GM23338 (cell line): Measurements from ENCODE around the gene MYO15B. TPM values are rescaled to one million over a fixed set of nuclear protein-coding genes. Genes with fewer than 3 reads are reported as not detected.

Source experiments
- ATAC-seq: fragments of 200-7000 bp; cut with Tn5 transposase; 3 replicates; pipeline ENCODE4 v1.9.1; 2020
- DNase-seq: peaks from one replicate; pipeline ENCODE4 v3.0.0-alpha.2; 2015; ENCODE audit warnings: low spot score
- H2AFZ ChIP-seq: fragments of 200-600 bp; sonication (generic); 2 replicates; pipeline ENCODE4 v1.8.0; 2016; ENCODE audit warnings: antibody characterized with exemption, mild to moderate bottlenecking, moderate library complexity
- H3F3A ChIP-seq: fragments of 200-600 bp; sonication (generic); replicated peaks from 2 replicates; pipeline ENCODE4 v1.8.0; 2017; ENCODE audit warnings: antibody characterized with exemption, mixed run types, low read depth
- H3K27ac ChIP-seq: fragments of 200-600 bp; sonication (generic); 2 replicates; pipeline ENCODE4 v1.6.1; 2016; ENCODE audit warnings: low read depth
- H3K27me3 ChIP-seq: fragments of 200-600 bp; sonication (generic); 2 replicates; pipeline ENCODE4 v1.8.0; 2016; ENCODE audit warnings: mild to moderate bottlenecking, mixed run types, moderate library complexity; ENCODE audit not compliant: insufficient read depth
- H3K36me3 ChIP-seq: fragments of 200-600 bp; sonication (generic); 2 replicates; pipeline ENCODE4 v1.8.0; 2016; ENCODE audit warnings: mild to moderate bottlenecking; ENCODE audit not compliant: insufficient read depth
- H3K4me1 ChIP-seq: fragments of 200-600 bp; sonication (generic); 2 replicates; pipeline ENCODE4 v1.8.0; 2016; ENCODE audit warnings: mild to moderate bottlenecking, moderate library complexity; ENCODE audit not compliant: insufficient read depth
- H3K4me2 ChIP-seq: fragments of 200-600 bp; sonication (generic); 2 replicates; pipeline ENCODE4 v1.7.1; 2017; ENCODE audit warnings: mixed run types
- H3K4me3 ChIP-seq: fragments of 200-600 bp; sonication (generic); 2 replicates; pipeline ENCODE4 v1.6.1; 2016; ENCODE audit warnings: mixed run types
- H3K79me2 ChIP-seq: fragments of 200-600 bp; sonication (generic); replicated peaks from 2 replicates; pipeline ENCODE4 v1.8.0; 2017; ENCODE audit warnings: mild to moderate bottlenecking; ENCODE audit not compliant: insufficient read depth
- H3K9me2 ChIP-seq: fragments of 200-600 bp; sonication (generic); 2 replicates; pipeline ENCODE4 v1.8.0; 2017; ENCODE audit not compliant: insufficient read depth
- H4K20me1 ChIP-seq: fragments of 200-600 bp; sonication (generic); replicated peaks from 2 replicates; pipeline ENCODE4 v1.8.0; 2017; ENCODE audit warnings: mild to moderate bottlenecking; ENCODE audit not compliant: insufficient read depth
- H3K27ac Mint-ChIP-seq: 2 replicates; pipeline ENCODE4 v1.8.0; 2020; ENCODE audit warnings: inconsistent platforms, mild to moderate bottlenecking, moderate library complexity, mixed read lengths
- H3K27me3 Mint-ChIP-seq: 3 replicates; pipeline ENCODE4 v1.8.0; 2022; ENCODE audit warnings: low read depth, mild to moderate bottlenecking, moderate library complexity, mixed read lengths, inconsistent platforms; ENCODE audit not compliant: insufficient read depth, poor library complexity
- H3K36me3 Mint-ChIP-seq: 3 replicates; pipeline ENCODE4 v1.8.0; 2021; ENCODE audit warnings: low read depth, mild to moderate bottlenecking, inconsistent platforms, moderate library complexity, mixed read lengths
- H3K4me1 Mint-ChIP-seq: 3 replicates; pipeline ENCODE4 v1.8.0; 2020; ENCODE audit warnings: mild to moderate bottlenecking, inconsistent platforms, mixed read lengths
- H3K4me3 Mint-ChIP-seq: 3 replicates; pipeline ENCODE4 v1.8.0; 2021; ENCODE audit warnings: moderate library complexity, mild to moderate bottlenecking, inconsistent platforms, mixed read lengths
- H3K9me3 Mint-ChIP-seq: 3 replicates; pipeline ENCODE4 v1.8.0; 2020; ENCODE audit warnings: moderate library complexity, mild to moderate bottlenecking, inconsistent platforms, mixed read lengths
- CREB1 ChIP-seq: fragments of 250-450 bp; sonication (Bioruptor Pico); IDR thresholded peaks from 2 replicates; pipeline ENCODE4 v1.5.0; 2020; ENCODE audit warnings: low read depth, mild to moderate bottlenecking, moderate library complexity
- EZH2 ChIP-seq: fragments of 200-600 bp; sonication (generic); IDR thresholded peaks from one replicate; pipeline ENCODE4 v1.8.0; 2017; ENCODE audit warnings: antibody characterized with exemption, mild to moderate bottlenecking, low read depth; ENCODE audit not compliant: unreplicated experiment
- EZH2phosphoT487 ChIP-seq: fragments of 200-600 bp; sonication (generic); IDR thresholded peaks from one replicate; pipeline ENCODE4 v1.8.1; 2018; ENCODE audit warnings: antibody characterized with exemption; ENCODE audit not compliant: unreplicated experiment
- JUNB ChIP-seq: IDR thresholded peaks from one replicate; pipeline ENCODE4 v1.6.1; 2016; ENCODE audit warnings: antibody characterized with exemption; ENCODE audit not compliant: unreplicated experiment
- NANOG ChIP-seq: IDR thresholded peaks from 2 replicates; pipeline ENCODE4 v1.6.1; 2016; ENCODE audit warnings: antibody characterized with exemption, borderline replicate concordance
- POLR2AphosphoS5 ChIP-seq: IDR thresholded peaks from 2 replicates; pipeline ENCODE4 v1.6.1; 2016; ENCODE audit warnings: antibody characterized with exemption, low read depth
- STAT1 ChIP-seq: IDR thresholded peaks from one replicate; pipeline ENCODE4 v1.6.1; 2016; ENCODE audit warnings: antibody characterized with exemption; ENCODE audit not compliant: unreplicated experiment
- ZNF114 ChIP-seq: fragments of 250-450 bp; sonication (Bioruptor Pico); IDR thresholded peaks from 2 replicates; pipeline ENCODE4 v1.5.0; 2020; ENCODE audit warnings: mild to moderate bottlenecking, moderate library complexity
- ZNF331 ChIP-seq: fragments of 250-450 bp; sonication (Bioruptor Pico); IDR thresholded peaks from 2 replicates; pipeline ENCODE4 v1.5.0; 2020; ENCODE audit warnings: low read depth, mild to moderate bottlenecking, moderate library complexity
- polyA plus RNA-seq: library from polyadenylated mRNA; unstranded; fragments of >200 nt; fragmentation: Nextera tagmentation; extraction: Ambion mirVana; gene quantifications from 2 replicates; pipeline ENCODE4 v1.2.1, GENCODE V29; 2016
- total RNA-seq: library from RNA; depleted of rRNA; stranded (reverse); fragments of >200 nt; shearing (Covaris generic); gene quantifications from 2 replicates; pipeline ENCODE4 v1.2.3, GENCODE V29; 2014
- TF ChIP-seq, protein P1 (sequence below): fragments of 250-450 bp; sonication (Bioruptor Pico); IDR thresholded peaks from 2 replicates; pipeline ENCODE4 v1.5.0; 2020; ENCODE audit warnings: mild to moderate bottlenecking, moderate library complexity
- TF ChIP-seq, protein P2 (sequence below): IDR thresholded peaks from 2 replicates; pipeline ENCODE4 v1.6.1; 2016; ENCODE audit warnings: antibody characterized with exemption
- TF ChIP-seq, protein P3 (sequence below): IDR thresholded peaks from one replicate; pipeline ENCODE4 v1.6.1; 2018; ENCODE audit warnings: antibody characterized with exemption; ENCODE audit not compliant: unreplicated experiment

Gene MYO15B
- total and polyA plus RNA-seq, 2 experiments from 2014 or later = 6.6 to 12.4 TPM

DNA sequence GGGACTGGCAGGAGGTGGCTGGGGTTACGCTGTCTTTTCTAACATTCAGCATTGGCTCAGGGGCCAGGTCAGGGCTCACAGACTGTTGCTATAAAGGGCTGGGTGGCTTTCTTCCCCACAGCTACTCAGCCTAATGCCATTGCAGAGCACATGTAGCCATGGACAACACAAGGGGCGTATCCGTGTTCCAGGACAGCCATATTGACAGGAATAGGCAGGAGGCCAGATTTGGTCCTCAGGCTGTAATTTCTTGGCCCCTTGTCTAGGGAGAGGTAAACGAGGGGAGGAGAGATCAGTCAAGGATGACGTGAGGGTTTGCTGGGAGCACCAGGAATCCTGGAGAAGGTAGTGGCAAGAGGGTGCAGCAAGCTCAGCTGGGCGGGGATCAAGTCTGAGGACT lies 21.2 kb upstream of the MYO15B start (continued):
- TF ChIP-seq, protein P1, sequence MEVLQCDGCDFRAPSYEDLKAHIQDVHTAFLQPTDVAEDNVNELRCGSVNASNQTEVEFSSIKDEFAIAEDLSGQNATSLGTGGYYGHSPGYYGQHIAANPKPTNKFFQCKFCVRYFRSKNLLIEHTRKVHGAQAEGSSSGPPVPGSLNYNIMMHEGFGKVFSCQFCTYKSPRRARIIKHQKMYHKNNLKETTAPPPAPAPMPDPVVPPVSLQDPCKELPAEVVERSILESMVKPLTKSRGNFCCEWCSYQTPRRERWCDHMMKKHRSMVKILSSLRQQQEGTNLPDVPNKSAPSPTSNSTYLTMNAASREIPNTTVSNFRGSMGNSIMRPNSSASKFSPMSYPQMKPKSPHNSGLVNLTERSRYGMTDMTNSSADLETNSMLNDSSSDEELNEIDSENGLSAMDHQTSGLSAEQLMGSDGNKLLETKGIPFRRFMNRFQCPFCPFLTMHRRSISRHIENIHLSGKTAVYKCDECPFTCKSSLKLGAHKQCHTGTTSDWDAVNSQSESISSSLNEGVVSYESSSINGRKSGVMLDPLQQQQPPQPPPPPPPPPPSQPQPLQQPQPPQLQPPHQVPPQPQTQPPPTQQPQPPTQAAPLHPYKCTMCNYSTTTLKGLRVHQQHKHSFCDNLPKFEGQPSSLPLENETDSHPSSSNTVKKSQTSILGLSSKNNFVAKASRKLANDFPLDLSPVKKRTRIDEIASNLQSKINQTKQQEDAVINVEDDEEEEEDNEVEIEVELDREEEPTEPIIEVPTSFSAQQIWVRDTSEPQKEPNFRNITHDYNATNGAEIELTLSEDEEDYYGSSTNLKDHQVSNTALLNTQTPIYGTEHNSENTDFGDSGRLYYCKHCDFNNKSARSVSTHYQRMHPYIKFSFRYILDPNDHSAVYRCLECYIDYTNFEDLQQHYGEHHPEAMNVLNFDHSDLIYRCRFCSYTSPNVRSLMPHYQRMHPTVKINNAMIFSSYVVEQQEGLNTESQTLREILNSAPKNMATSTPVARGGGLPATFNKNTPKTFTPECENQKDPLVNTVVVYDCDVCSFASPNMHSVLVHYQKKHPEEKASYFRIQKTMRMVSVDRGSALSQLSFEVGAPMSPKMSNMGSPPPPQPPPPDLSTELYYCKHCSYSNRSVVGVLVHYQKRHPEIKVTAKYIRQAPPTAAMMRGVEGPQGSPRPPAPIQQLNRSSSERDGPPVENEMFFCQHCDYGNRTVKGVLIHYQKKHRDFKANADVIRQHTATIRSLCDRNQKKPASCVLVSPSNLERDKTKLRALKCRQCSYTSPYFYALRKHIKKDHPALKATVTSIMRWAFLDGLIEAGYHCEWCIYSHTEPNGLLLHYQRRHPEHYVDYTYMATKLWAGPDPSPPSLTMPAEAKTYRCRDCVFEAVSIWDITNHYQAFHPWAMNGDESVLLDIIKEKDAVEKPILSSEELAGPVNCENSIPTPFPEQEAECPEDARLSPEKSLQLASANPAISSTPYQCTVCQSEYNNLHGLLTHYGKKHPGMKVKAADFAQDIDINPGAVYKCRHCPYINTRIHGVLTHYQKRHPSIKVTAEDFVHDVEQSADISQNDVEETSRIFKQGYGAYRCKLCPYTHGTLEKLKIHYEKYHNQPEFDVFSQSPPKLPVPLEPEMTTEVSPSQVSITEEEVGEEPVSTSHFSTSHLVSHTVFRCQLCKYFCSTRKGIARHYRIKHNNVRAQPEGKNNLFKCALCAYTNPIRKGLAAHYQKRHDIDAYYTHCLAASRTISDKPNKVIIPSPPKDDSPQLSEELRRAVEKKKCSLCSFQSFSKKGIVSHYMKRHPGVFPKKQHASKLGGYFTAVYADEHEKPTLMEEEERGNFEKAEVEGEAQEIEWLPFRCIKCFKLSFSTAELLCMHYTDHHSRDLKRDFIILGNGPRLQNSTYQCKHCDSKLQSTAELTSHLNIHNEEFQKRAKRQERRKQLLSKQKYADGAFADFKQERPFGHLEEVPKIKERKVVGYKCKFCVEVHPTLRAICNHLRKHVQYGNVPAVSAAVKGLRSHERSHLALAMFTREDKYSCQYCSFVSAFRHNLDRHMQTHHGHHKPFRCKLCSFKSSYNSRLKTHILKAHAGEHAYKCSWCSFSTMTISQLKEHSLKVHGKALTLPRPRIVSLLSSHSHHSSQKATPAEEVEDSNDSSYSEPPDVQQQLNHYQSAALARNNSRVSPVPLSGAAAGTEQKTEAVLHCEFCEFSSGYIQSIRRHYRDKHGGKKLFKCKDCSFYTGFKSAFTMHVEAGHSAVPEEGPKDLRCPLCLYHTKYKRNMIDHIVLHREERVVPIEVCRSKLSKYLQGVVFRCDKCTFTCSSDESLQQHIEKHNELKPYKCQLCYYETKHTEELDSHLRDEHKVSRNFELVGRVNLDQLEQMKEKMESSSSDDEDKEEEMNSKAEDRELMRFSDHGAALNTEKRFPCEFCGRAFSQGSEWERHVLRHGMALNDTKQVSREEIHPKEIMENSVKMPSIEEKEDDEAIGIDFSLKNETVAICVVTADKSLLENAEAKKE (CRISPR knock-in tag) = no peak
- TF ChIP-seq CREB1 (CRISPR knock-in tag) (no peak), STAT1 (no peak), POLR2AphosphoS5 (no peak), JUNB (no peak)
- TF ChIP-seq, protein P2, sequence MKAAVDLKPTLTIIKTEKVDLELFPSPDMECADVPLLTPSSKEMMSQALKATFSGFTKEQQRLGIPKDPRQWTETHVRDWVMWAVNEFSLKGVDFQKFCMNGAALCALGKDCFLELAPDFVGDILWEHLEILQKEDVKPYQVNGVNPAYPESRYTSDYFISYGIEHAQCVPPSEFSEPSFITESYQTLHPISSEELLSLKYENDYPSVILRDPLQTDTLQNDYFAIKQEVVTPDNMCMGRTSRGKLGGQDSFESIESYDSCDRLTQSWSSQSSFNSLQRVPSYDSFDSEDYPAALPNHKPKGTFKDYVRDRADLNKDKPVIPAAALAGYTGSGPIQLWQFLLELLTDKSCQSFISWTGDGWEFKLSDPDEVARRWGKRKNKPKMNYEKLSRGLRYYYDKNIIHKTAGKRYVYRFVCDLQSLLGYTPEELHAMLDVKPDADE = no peak

DNA sequence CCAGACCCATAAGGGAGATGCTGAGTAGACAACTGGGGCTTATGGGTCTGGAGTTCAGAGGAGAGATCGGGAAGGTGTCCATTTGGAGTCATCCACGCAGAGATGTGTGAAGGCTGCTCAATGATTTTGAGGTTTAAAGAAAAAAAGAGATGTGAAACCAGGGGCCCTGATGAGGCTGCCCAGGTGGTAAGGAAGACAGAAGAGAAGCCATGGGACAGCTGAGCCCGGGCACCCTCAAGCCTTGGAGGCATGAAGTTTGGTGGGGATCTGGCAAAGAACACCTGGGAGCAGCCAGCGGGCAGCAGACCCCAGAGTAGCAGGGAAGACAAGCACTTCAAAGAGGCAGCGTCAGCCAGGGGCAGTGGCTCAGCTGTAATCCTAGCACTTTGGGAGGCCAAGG lies 20.8 kb upstream of the MYO15B start:
- H3K27me3 ChIP-seq = no peaks in the 10 kb centered on the region
- Mint-ChIP-seq H3K4me1 (no peaks in the 10 kb centered on the region), H3K36me3 (peaks cover under 1% of the 10 kb centered on the region; the same call in 1 of the 3 replicates), H3K27ac (no peak overlapping the region), H3K27me3 (peaks cover 2% of the 10 kb centered on the region), H3K4me3 (no peak overlapping the region; the same call in 2 of the 3 replicates), H3K9me3 (no peaks in the 10 kb centered on the region)
- ATAC-seq = no peak
- no peaks in the 10 kb centered on the region for H3K9me2 ChIP-seq
- no peak for DNase-seq
- H3K4me1 ChIP-seq = no peaks in the 10 kb centered on the region
- no peak overlapping the region for H3K4me2 ChIP-seq
- no peaks in the 10 kb centered on the region for H4K20me1 ChIP-seq
- H3K27ac ChIP-seq = no peak overlapping the region
- H3K4me3 ChIP-seq = no peak overlapping the region
- H3F3A ChIP-seq = no peaks in the 10 kb centered on the region
- no peaks in the 10 kb centered on the region for H3K36me3 ChIP-seq
- H2AFZ ChIP-seq = no peak overlapping the region
- no peaks in the 10 kb centered on the region for H3K79me2 ChIP-seq
- TF ChIP-seq, protein P2 = no peak
- TF ChIP-seq JUNB = no peak
- TF ChIP-seq, protein P3, sequence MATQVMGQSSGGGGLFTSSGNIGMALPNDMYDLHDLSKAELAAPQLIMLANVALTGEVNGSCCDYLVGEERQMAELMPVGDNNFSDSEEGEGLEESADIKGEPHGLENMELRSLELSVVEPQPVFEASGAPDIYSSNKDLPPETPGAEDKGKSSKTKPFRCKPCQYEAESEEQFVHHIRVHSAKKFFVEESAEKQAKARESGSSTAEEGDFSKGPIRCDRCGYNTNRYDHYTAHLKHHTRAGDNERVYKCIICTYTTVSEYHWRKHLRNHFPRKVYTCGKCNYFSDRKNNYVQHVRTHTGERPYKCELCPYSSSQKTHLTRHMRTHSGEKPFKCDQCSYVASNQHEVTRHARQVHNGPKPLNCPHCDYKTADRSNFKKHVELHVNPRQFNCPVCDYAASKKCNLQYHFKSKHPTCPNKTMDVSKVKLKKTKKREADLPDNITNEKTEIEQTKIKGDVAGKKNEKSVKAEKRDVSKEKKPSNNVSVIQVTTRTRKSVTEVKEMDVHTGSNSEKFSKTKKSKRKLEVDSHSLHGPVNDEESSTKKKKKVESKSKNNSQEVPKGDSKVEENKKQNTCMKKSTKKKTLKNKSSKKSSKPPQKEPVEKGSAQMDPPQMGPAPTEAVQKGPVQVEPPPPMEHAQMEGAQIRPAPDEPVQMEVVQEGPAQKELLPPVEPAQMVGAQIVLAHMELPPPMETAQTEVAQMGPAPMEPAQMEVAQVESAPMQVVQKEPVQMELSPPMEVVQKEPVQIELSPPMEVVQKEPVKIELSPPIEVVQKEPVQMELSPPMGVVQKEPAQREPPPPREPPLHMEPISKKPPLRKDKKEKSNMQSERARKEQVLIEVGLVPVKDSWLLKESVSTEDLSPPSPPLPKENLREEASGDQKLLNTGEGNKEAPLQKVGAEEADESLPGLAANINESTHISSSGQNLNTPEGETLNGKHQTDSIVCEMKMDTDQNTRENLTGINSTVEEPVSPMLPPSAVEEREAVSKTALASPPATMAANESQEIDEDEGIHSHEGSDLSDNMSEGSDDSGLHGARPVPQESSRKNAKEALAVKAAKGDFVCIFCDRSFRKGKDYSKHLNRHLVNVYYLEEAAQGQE = no peak
- TF ChIP-seq ZNF331 (CRISPR knock-in tag) = no peak
- no peak for TF ChIP-seq STAT1
- TF ChIP-seq NANOG = no peak
- no peak for TF ChIP-seq EZH2
- no peak for TF ChIP-seq CREB1 (CRISPR knock-in tag)
- no peak for TF ChIP-seq EZH2phosphoT487
- no peak for TF ChIP-seq ZNF114 (CRISPR knock-in tag)
